GM12878 (cell line): ENCODE results near the gene MAGEB17. TPM values are rescaled to one million over a fixed set of nuclear protein-coding genes. Genes with fewer than 3 reads are reported as not detected.

ENCODE experiments used
- ATAC-seq: fragments of 200-7000 bp; cut with Tn5 transposase; 3 replicates; pipeline ENCODE4 v1.9.1; 2020; ENCODE audit warnings: mild to moderate bottlenecking, moderate library complexity
- BruUV-seq: library from RNA; stranded (reverse); fragments of 400-500 nt; replicated peaks from 2 replicates; lab custom pipeline; 2021; lab: Mats Ljungman, UMichigan
- CTCF ChIA-PET: fragments of 300-600 bp; sonication (Branson Sonifier 250); formaldehyde crosslinking; extraction: SDS; loops from one replicate; lab custom pipeline; 2021; ENCODE audit warnings: inconsistent platforms; lab: Yijun Ruan, JAX
- POLR2A ChIA-PET: fragments of 350-600 bp; formaldehyde crosslinking; extraction: SDS; loops from one replicate; lab custom pipeline; 2021; ENCODE audit warnings: inconsistent platforms; lab: Charles Lee
- RAD21 ChIA-PET: fragments of 300-600 bp; sonication (Branson Sonifier 250); formaldehyde crosslinking; loops from one replicate; lab custom pipeline; 2023; ENCODE audit warnings: antibody characterized with exemption; ENCODE audit not compliant: unreplicated experiment; lab: Charles Lee
- SMC1A ChIA-PET: fragments of 300-600 bp; sonication (Branson Sonifier 250); formaldehyde crosslinking; loops from one replicate; lab custom pipeline; 2023; ENCODE audit not compliant: unreplicated experiment, uncharacterized antibody; lab: Charles Lee
- DNase-seq: peaks from one replicate; pipeline ENCODE4 v3.0.0-alpha.2; 2011; ENCODE audit warnings: low read depth, low spot score
- FAIRE-seq: peaks from 3 replicates; lab custom pipeline; 2011; peaks lifted over from hg19 to GRCh38; lab: Jason Lieb, UNC
- H2AFZ ChIP-seq: 2 replicates; pipeline ENCODE4 v1.6.0; 2011; ENCODE audit warnings: low read depth, low read length, control low read depth; ENCODE audit not compliant: control insufficient read depth
- H3K27ac ChIP-seq: 2 replicates; pipeline ENCODE4 v1.5.1; 2011; ENCODE audit warnings: control low read depth; ENCODE audit not compliant: control insufficient read depth, insufficient read depth
- H3K27me3 ChIP-seq, 2 experiments: replicated peaks in 1 of 2; 2 replicates each; pipeline versions ENCODE4 v1.6.0 to v1.6.1; 2011; ENCODE audit warnings: low read length in 1 of 2; ENCODE audit not compliant: control insufficient read depth in 2 of 2, insufficient read depth in 2 of 2
- H3K36me3 ChIP-seq, 2 experiments: 2 replicates each; pipeline ENCODE4 v1.5.1; 2011; ENCODE audit warnings: low read length in 1 of 2; ENCODE audit not compliant: control insufficient read depth in 2 of 2, insufficient read depth in 2 of 2
- H3K4me1 ChIP-seq: 2 replicates; pipeline ENCODE4 v1.6.1; 2011; ENCODE audit warnings: mild to moderate bottlenecking, low read length, moderate library complexity, mixed read lengths; ENCODE audit not compliant: control insufficient read depth, insufficient read depth
- H3K4me2 ChIP-seq: 2 replicates; pipeline ENCODE4 v1.6.0; 2011; ENCODE audit warnings: control low read depth; ENCODE audit not compliant: control insufficient read depth, insufficient read depth
- H3K4me3 ChIP-seq: fragments of 200-600 bp; sonication (generic); 2 replicates; pipeline ENCODE4 v1.5.1; 2016
- H3K79me2 ChIP-seq: 2 replicates; pipeline ENCODE4 v1.6.0; 2011; ENCODE audit warnings: low read length; ENCODE audit not compliant: control insufficient read depth, insufficient read depth
- H3K9ac ChIP-seq: 2 replicates; pipeline ENCODE4 v1.8.0; 2011; ENCODE audit warnings: low read length, control low read depth, mixed read lengths; ENCODE audit not compliant: control insufficient read depth, insufficient read depth
- H3K9me3 ChIP-seq: replicated peaks from 3 replicates; pipeline ENCODE4 v1.5.1; 2011; ENCODE audit warnings: mild to moderate bottlenecking, low read length; ENCODE audit not compliant: control insufficient read depth, insufficient read depth
- H4K20me1 ChIP-seq: 2 replicates; pipeline ENCODE4 v1.6.0; 2011; ENCODE audit not compliant: control insufficient read depth, insufficient read depth
- CTCF ChIP-seq, 3 experiments: IDR thresholded peaks in 2 of 3; conservative IDR thresholded peaks in 1 of 3; 2 replicates each; pipeline ENCODE4 v1.5.1; 2011; ENCODE audit warnings: low read depth in 3 of 3, low read length in 3 of 3, mild to moderate bottlenecking in 3 of 3, control low read depth in 2 of 3, moderate library complexity in 2 of 3, inconsistent platforms in 1 of 3, mixed read lengths in 1 of 3; ENCODE audit not compliant: control insufficient read depth in 2 of 3, insufficient read depth in 1 of 3; ENCODE audit errors: extremely low read depth in 1 of 3
- GABPA ChIP-seq: IDR thresholded peaks from 2 replicates; pipeline ENCODE4 v1.6.1; 2014; ENCODE audit warnings: antibody characterized with exemption, low read depth, mild to moderate bottlenecking, inconsistent platforms
- RAD21 ChIP-seq: IDR thresholded peaks from 2 replicates; pipeline ENCODE4 v1.6.1; 2011; ENCODE audit warnings: mild to moderate bottlenecking, low read depth, low read length, moderate library complexity; ENCODE audit not compliant: insufficient read depth
- SMC3 ChIP-seq: IDR thresholded peaks from 2 replicates; pipeline ENCODE4 v1.6.1; 2011; ENCODE audit warnings: low read length, improper control_type of control experiment, borderline replicate concordance
- TCF7 ChIP-seq: IDR thresholded peaks from 2 replicates; pipeline ENCODE4 v1.6.1; 2014; ENCODE audit warnings: antibody characterized with exemption, borderline replicate concordance
- in situ Hi-C: fragments of 300-500 bp; cut with MboI; formaldehyde crosslinking; loops from 9 replicates; pipeline ENCODE4 v1.14.3; 2018; ENCODE audit warnings: mixed read lengths
- intact Hi-C: fragments of 100-400 bp; cut with micrococcal nuclease; formaldehyde crosslinking; loops from one replicate; pipeline ENCODE4 v1.14.2; 2022; ENCODE audit not compliant: unreplicated experiment
- polyA plus RNA-seq, 11 experiments: library from polyadenylated mRNA; depleted of rRNA in 4 of 11; unstranded in 6 of 11; stranded (reverse) in 5 of 11; fragments of >200 nt; fragmentation: Nextera tagmentation in 4 of 11; fragmentation: Illumina TruSeq in 1 of 11; extraction: Ambion mirVana in 4 of 11; extraction: Trizol in 1 of 11; gene quantifications; 1 replicate in 1 of 11; 2 replicates in 10 of 11; pipeline versions ENCODE4 v1.2.1 to v1.2.3, GENCODE V29; 2011 to 2016; ENCODE audit warnings: inconsistent platforms in 2 of 11, missing spikeins in 2 of 11, low read depth in 1 of 11
- total RNA-seq, 4 experiments: library from RNA; depleted of rRNA in 3 of 4; stranded (reverse); fragments of >200 nt in 3 of 4; fragmentation: Illumina TruSeq in 1 of 4; extraction: Trizol in 1 of 4; gene quantifications; 2 replicates each; pipeline versions ENCODE4 v1.2.1 to v1.2.3, GENCODE V29; 2013 to 2021

MAGEB17 gene
- total and polyA plus RNA-seq, 10 of the 15 experiments (the other 5 are each of a cell fraction or from before 2014, with no cell fraction given), result 0.05 to 0.21 TPM; not detected in 8

GRCh38 chrX:16212436-16212835, 45.2 kb downstream of the MAGEB17 start:
- no TSS peak for BruUV-seq
- POLR2A ChIA-PET, result no interaction called here
- Histone ChIP-seq H3K79me2 (no peaks in the 10 kb centered on the region), H3K4me1 (no peaks in the 10 kb centered on the region), H3K27ac (no peak overlapping the region), H3K4me2 (no peak overlapping the region)
- RAD21 ChIA-PET, result interaction anchor here (0.9 to 3.2 kb wide), 5 partner anchors 90 to 396 kb away, joined by 3 to 17 read pairs (median 3); partner anchors contain the start of gene GRPR
- in situ Hi-C loops, result no loop called here
- peak; percentile 27; the same call in 1 of the 2 replicates for TF ChIP-seq SMC3
- TF ChIP-seq GABPA, result no peak
- TF ChIP-seq RAD21, result peak; percentile 63
- TF ChIP-seq CTCF (IDR thresholded peaks at IDR 0.05 in 2 of 3, conservative IDR thresholded peaks at IDR 0.05 in 1 of 3; ENCODE audit: control insufficient read depth in 2 of 3, extremely low read depth in 1 of 3, insufficient read depth in 1 of 3, low read depth in 3 of 3, low read length in 3 of 3), result peak; percentile 39 to 48 (median 45); a peak in 4 of 6 replicates
- TF ChIP-seq TCF7, result no peak
- TF ChIP-seq, all 136 proteins: peak for 3
- ATAC-seq (peak; percentile 84), DNase-seq (no peak), FAIRE-seq (peak; percentile 13)
- Histone ChIP-seq H2AFZ (no peak overlapping the region), H3K4me3 (no peak overlapping the region), H3K36me3 (no peaks in the 10 kb centered on the region), H3K9ac (no peak overlapping the region), H4K20me1 (no peaks in the 10 kb centered on the region), H3K27me3 (no peaks in the 10 kb centered on the region), H3K9me3 (no peaks in the 10 kb centered on the region)
- ChIA-PET SMC1A (interaction anchor here (0.6 to 2.5 kb wide), 17 partner anchors 11 to 753 kb away, joined by 3 to 21 read pairs (median 3); partner anchors contain the start of gene GRPR), CTCF (interaction anchor here (0.9 to 2.8 kb wide), 12 partner anchors 15 to 451 kb away, joined by 3 to 25 read pairs (median 4); partner anchors contain the start of gene GRPR)
- intact Hi-C loops, result loop anchor here (1.0 to 10.0 kb wide), 6 partner anchors 75 to 525 kb away; partner anchors contain the start of gene AP1S2
